H9 (cell line): ENCODE measurements around the gene DNM1. TPM values are rescaled to one million over a fixed set of nuclear protein-coding genes. Genes with fewer than 3 reads are reported as not detected.

ENCODE experiments used
- DNase-seq: peaks from one replicate; pipeline ENCODE4 v3.0.0-alpha.2; 2017
- H2AFZ ChIP-seq: one replicate; pipeline ENCODE4 v1.6.1; 2013; ENCODE audit warnings: mild to moderate bottlenecking, low read length, control low read depth, moderate library complexity
- H2AK5ac ChIP-seq: 2 replicates; pipeline ENCODE4 v1.6.1; 2013; ENCODE audit warnings: low read length, control low read depth, mixed read lengths; ENCODE audit not compliant: insufficient read length
- H2BK120ac ChIP-seq: one replicate; pipeline ENCODE4 v1.6.1; 2013; ENCODE audit warnings: low read depth, mild to moderate bottlenecking, low read length, control low read depth, inconsistent platforms; ENCODE audit not compliant: poor library complexity, severe bottlenecking
- H2BK12ac ChIP-seq: 2 replicates; pipeline ENCODE4 v1.6.1; 2013; ENCODE audit warnings: low read length, control low read depth, mixed read lengths, low read depth; ENCODE audit not compliant: insufficient read length
- H2BK15ac ChIP-seq: 2 replicates; pipeline ENCODE4 v1.6.1; 2013; ENCODE audit warnings: low read depth, low read length, control low read depth
- H2BK20ac ChIP-seq: one replicate; pipeline ENCODE4 v1.6.1; 2013; ENCODE audit warnings: low read depth, mild to moderate bottlenecking, low read length, control low read depth, inconsistent platforms; ENCODE audit not compliant: poor library complexity, severe bottlenecking
- H2BK5ac ChIP-seq: 2 replicates; pipeline ENCODE4 v1.6.1; 2013; ENCODE audit warnings: low read length, control low read depth, mixed read lengths; ENCODE audit not compliant: insufficient read length
- H3K14ac ChIP-seq: 2 replicates; pipeline ENCODE4 v1.6.1; 2013; ENCODE audit warnings: low read length, control low read depth; ENCODE audit not compliant: insufficient read depth
- H3K18ac ChIP-seq: 2 replicates; pipeline ENCODE4 v1.6.1; 2013; ENCODE audit warnings: low read depth, mild to moderate bottlenecking, mixed read lengths, low read length, control low read depth; ENCODE audit not compliant: insufficient read length
- H3K23ac ChIP-seq: 2 replicates; pipeline ENCODE4 v1.6.1; 2013; ENCODE audit warnings: low read length, control low read depth, mixed read lengths, low read depth; ENCODE audit not compliant: insufficient read length
- H3K23me2 ChIP-seq: 2 replicates; pipeline ENCODE4 v1.6.1; 2013; ENCODE audit warnings: low read depth, mild to moderate bottlenecking, mixed read lengths, low read length, control low read depth; ENCODE audit not compliant: insufficient read length, poor library complexity, severe bottlenecking
- H3K27ac ChIP-seq: 2 replicates; pipeline ENCODE4 v1.5.1; 2013; ENCODE audit warnings: low read length, control low read depth, mixed read lengths, low read depth; ENCODE audit not compliant: insufficient read length
- H3K27me3 ChIP-seq: 2 replicates; pipeline ENCODE4 v1.6.1; 2013; ENCODE audit warnings: low read length, control low read depth, inconsistent platforms; ENCODE audit not compliant: insufficient read depth
- H3K4ac ChIP-seq: 2 replicates; pipeline ENCODE4 v1.6.1; 2013; ENCODE audit warnings: low read depth, mild to moderate bottlenecking, control low read depth, inconsistent platforms, low read length, moderate library complexity
- H3K4me1 ChIP-seq: 2 replicates; pipeline ENCODE4 v1.6.1; 2013; ENCODE audit warnings: low read length, control low read depth, inconsistent platforms; ENCODE audit not compliant: insufficient read depth
- H3K4me2 ChIP-seq: 2 replicates; pipeline ENCODE4 v1.6.1; 2013; ENCODE audit warnings: low read length, control low read depth, mixed read lengths; ENCODE audit not compliant: insufficient read length, insufficient read depth
- H3K56ac ChIP-seq: 2 replicates; pipeline ENCODE4 v1.6.1; 2013; ENCODE audit warnings: low read depth, mild to moderate bottlenecking, mixed read lengths, low read length, control low read depth; ENCODE audit not compliant: insufficient read length
- H3K79me1 ChIP-seq: 2 replicates; pipeline ENCODE4 v1.6.1; 2013; ENCODE audit warnings: low read depth, mild to moderate bottlenecking, moderate library complexity, low read length, control low read depth, inconsistent platforms; ENCODE audit not compliant: insufficient read depth, poor library complexity, severe bottlenecking
- H3K79me2 ChIP-seq: 2 replicates; pipeline ENCODE4 v1.6.1; 2013; ENCODE audit warnings: low read length, control low read depth, inconsistent platforms; ENCODE audit not compliant: insufficient read depth
- H3K9ac ChIP-seq: 2 replicates; pipeline ENCODE4 v1.6.1; 2013; ENCODE audit warnings: low read length, control low read depth, mixed read lengths; ENCODE audit not compliant: insufficient read length; ENCODE audit errors: extremely low read depth
- H3K9me3 ChIP-seq: one replicate; pipeline ENCODE4 v1.6.1; 2013; ENCODE audit warnings: low read depth, low read length, inconsistent platforms; ENCODE audit not compliant: control insufficient read depth
- H3T11ph ChIP-seq: one replicate; pipeline ENCODE4 v1.6.1; 2013; ENCODE audit warnings: mild to moderate bottlenecking, low read length, control low read depth, inconsistent platforms
- H4K20me1 ChIP-seq: one replicate; pipeline ENCODE4 v1.6.1; 2013; ENCODE audit not compliant: control insufficient read depth, insufficient read length, insufficient read depth
- H4K5ac ChIP-seq: 2 replicates; pipeline ENCODE4 v1.6.1; 2013; ENCODE audit warnings: low read depth, mild to moderate bottlenecking, mixed read lengths, low read length, control low read depth; ENCODE audit not compliant: insufficient read length
- H4K8ac ChIP-seq: replicated peaks from 2 replicates; pipeline ENCODE4 v1.6.1; 2013; ENCODE audit warnings: low read length, control low read depth, mixed read lengths, low read depth; ENCODE audit not compliant: insufficient read length
- H4K91ac ChIP-seq: 2 replicates; pipeline ENCODE4 v1.6.1; 2013; ENCODE audit warnings: low read depth, mild to moderate bottlenecking, moderate library complexity, mixed read lengths, low read length, control low read depth; ENCODE audit not compliant: insufficient read length
- H3K27ac Mint-ChIP-seq, 3 experiments: 2 replicates in 2 of 3; 3 replicates in 1 of 3; pipeline ENCODE4 v1.8.0; 2020 to 2021; ENCODE audit warnings: mixed read lengths in 3 of 3, mild to moderate bottlenecking in 1 of 3, moderate library complexity in 1 of 3
- H3K27me3 Mint-ChIP-seq: 2 replicates; pipeline ENCODE4 v1.8.0; 2021; ENCODE audit warnings: low read depth, mild to moderate bottlenecking, moderate library complexity, mixed read lengths
- H3K36me3 Mint-ChIP-seq, 3 experiments: 2 replicates in 2 of 3; 3 replicates in 1 of 3; pipeline ENCODE4 v1.8.0; 2020 to 2021; ENCODE audit warnings: low read depth in 3 of 3, mixed read lengths in 3 of 3; ENCODE audit not compliant: insufficient read depth in 1 of 3
- H3K4me1 Mint-ChIP-seq, 2 experiments: 2 replicates each; pipeline ENCODE4 v1.8.0; 2020; ENCODE audit warnings: mixed read lengths in 2 of 2
- H3K4me3 Mint-ChIP-seq, 2 experiments: 2 replicates in 1 of 2; 3 replicates in 1 of 2; pipeline ENCODE4 v1.8.0; 2020 to 2021; ENCODE audit warnings: mild to moderate bottlenecking in 2 of 2, mixed read lengths in 2 of 2, moderate library complexity in 1 of 2
- H3K9me3 Mint-ChIP-seq, 2 experiments: 2 replicates in 1 of 2; 3 replicates in 1 of 2; pipeline ENCODE4 v1.8.0; 2020; ENCODE audit warnings: mild to moderate bottlenecking in 2 of 2, mixed read lengths in 2 of 2, moderate library complexity in 1 of 2
- WGBS: extraction: QIAGEN DNeasy Blood & Tissue Kit; methylation state at CpG from one replicate; pipeline ENCODE4 v1.1.7; 2013; ENCODE audit warnings: missing lambda C conversion rate, low lambda C conversion rate, mixed read lengths; ENCODE audit not compliant: insufficient read length; ENCODE audit errors: extremely low coverage; 5-methylcytosine and 5-hydroxymethylcytosine counted together
- total RNA-seq: library from RNA; stranded (reverse); gene quantifications from 2 replicates; pipeline ENCODE4 v1.2.1, GENCODE V29; 2021
- TF ChIP-seq, protein P1 (sequence below): fragments of 200-600 bp; sonication (generic); conservative IDR thresholded peaks from 3 replicates; pipeline ENCODE4 v1.8.0; 2021; ENCODE audit warnings: antibody characterized with exemption, mild to moderate bottlenecking

DNM1 gene
- total RNA-seq, 1 experiment from 2014 or later: 58.0 TPM

DNA sequence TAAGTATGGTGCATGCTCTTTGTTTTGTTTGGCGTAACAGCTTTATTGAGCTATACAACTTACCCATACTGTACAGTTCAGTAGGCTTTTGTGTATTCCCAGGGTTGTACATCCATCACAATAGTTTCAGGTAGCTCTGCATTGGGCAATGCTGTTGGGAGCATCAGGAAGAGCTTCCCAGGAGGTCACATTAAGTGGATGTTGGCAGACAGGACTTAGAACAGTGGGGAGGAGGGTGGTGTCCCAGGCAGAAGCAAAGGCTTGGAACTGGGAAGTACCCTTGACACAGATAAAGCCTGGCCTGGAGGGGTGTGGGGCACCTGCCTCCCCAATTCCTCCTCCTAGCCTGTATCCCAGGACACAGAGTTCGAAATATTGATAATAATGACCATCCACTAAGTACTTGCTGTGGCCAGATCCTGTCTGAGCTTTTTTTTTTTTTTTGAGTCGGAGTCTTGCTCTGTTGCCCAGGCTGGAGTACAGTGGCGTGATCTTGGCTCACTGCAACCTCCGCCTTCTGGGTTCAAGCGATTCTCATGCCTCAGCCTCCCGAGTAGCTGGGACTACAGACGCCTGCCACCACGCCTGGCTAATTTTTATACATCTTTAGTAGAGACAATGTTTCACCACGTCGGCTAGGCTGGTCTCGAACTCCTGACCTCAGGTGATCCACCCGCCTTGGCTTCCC, 41.8 kb upstream of the DNM1 start:
- no CpG with 5 or more reads among the region's 13 CpGs for WGBS
- no peak overlapping the region for H3K27ac Mint-ChIP-seq
- DNase-seq: no peak

More for the DNA sequence above, 41.8 kb upstream of the DNM1 start:
- Histone ChIP-seq H4K91ac (no peak overlapping the region), H4K5ac (no peak overlapping the region), H3K18ac (no peak overlapping the region), H4K8ac (no peak overlapping the region), H2AK5ac (no peak overlapping the region), H3K4me2 (no peak overlapping the region), H2BK5ac (no peak overlapping the region), H3K9ac (no peak overlapping the region), H2BK12ac (no peak overlapping the region), H2AFZ (no peak overlapping the region), H3K14ac (no peak overlapping the region), H4K20me1 (no peaks in the 10 kb centered on the region), H3K23ac (no peak overlapping the region), H3K27ac (no peak overlapping the region), H3K56ac (no peak overlapping the region), H3K4ac (no peak overlapping the region), H3K79me2 (no peaks in the 10 kb centered on the region), H2BK15ac (no peak overlapping the region), H3K9me3 (no peaks in the 10 kb centered on the region), H2BK20ac (no peak overlapping the region), H3T11ph (no peak overlapping the region), H3K23me2 (peaks cover 7% of the 10 kb centered on the region), H3K79me1 (no peaks in the 10 kb centered on the region), H3K27me3 (no peaks in the 10 kb centered on the region), H2BK120ac (no peak overlapping the region), H3K4me1 (no peaks in the 10 kb centered on the region; the same call in 1 of the 2 replicates)
- H3K36me3 Mint-ChIP-seq: peaks cover 7 to 37% (median 19%) of the 10 kb centered on the region in 3 experiments; a peak in 6 of 7 replicates
- H3K4me1 Mint-ChIP-seq: peaks cover 6 to 8% of the 10 kb centered on the region in 2 experiments
- H3K27me3 Mint-ChIP-seq: no peaks in the 10 kb centered on the region
- TF ChIP-seq, protein P1, sequence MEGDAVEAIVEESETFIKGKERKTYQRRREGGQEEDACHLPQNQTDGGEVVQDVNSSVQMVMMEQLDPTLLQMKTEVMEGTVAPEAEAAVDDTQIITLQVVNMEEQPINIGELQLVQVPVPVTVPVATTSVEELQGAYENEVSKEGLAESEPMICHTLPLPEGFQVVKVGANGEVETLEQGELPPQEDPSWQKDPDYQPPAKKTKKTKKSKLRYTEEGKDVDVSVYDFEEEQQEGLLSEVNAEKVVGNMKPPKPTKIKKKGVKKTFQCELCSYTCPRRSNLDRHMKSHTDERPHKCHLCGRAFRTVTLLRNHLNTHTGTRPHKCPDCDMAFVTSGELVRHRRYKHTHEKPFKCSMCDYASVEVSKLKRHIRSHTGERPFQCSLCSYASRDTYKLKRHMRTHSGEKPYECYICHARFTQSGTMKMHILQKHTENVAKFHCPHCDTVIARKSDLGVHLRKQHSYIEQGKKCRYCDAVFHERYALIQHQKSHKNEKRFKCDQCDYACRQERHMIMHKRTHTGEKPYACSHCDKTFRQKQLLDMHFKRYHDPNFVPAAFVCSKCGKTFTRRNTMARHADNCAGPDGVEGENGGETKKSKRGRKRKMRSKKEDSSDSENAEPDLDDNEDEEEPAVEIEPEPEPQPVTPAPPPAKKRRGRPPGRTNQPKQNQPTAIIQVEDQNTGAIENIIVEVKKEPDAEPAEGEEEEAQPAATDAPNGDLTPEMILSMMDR: no peak
- H3K9me3 Mint-ChIP-seq: no peaks in the 10 kb centered on the region
- peak overlapping the region; percentile 76 to 82 for H3K4me3 Mint-ChIP-seq
